Measurements from ENCODE around the gene PARD3. TPM values are rescaled to one million over a fixed set of nuclear protein-coding genes. Genes with fewer than 3 reads are reported as not detected.

Gene PARD3
- total RNA-seq, 1 experiment from 2014 or later = 46.3 TPM

GRCh38 chr10:34184939-34185386, 630.1 kb downstream of the PARD3 start:
- ChIA-PET CTCF (no interaction called here), RAD21 (ENCODE audit: low non-redundant PET in 1 of 2, low total read pairs in 2 of 2, uncharacterized antibody in 2 of 2, unreplicated experiment in 2 of 2) (no interaction called here), POLR2A (interaction anchor here (1.1 kb wide), 1 partner anchor 11 kb away, joined by 3 read pairs; no protein-coding TSS in a partner anchor)
- DNase-seq (ENCODE audit: low read depth, low spot score) = no peak
- Histone ChIP-seq H3K4me2 (ENCODE audit: low read length) (no peak overlapping the region), H3K4me3 (replicated peaks in 1 of 2; ENCODE audit: low read depth in 1 of 2, low read length in 2 of 2) (no peak overlapping the region), H3K9ac (ENCODE audit: low read length) (no peak overlapping the region), H3K9me3 (ENCODE audit: control insufficient read depth in 1 of 2, insufficient read depth in 1 of 2, low read depth in 1 of 2, low read length in 2 of 2) (no peaks in the 10 kb centered on the region), H3K4me1 (ENCODE audit: control insufficient read depth in 1 of 2, insufficient read depth in 2 of 2, low read length in 2 of 2) (no peaks in the 10 kb centered on the region), H2AFZ (ENCODE audit: low read depth, low read length, poor library complexity, severe bottlenecking) (no peak overlapping the region), H3K27me3 (ENCODE audit: insufficient read depth, low read length) (no peaks in the 10 kb centered on the region), H3K27ac (ENCODE audit: low read depth, low read length) (no peak overlapping the region), H3K36me3 (ENCODE audit: control insufficient read depth in 1 of 2, insufficient read depth in 2 of 2, low read length in 2 of 2) (no peaks in the 10 kb centered on the region), H4K20me1 (ENCODE audit: insufficient read depth) (no peaks in the 10 kb centered on the region), H3K79me2 (ENCODE audit: insufficient read depth, low read length) (no peaks in the 10 kb centered on the region), H3K9me2 (ENCODE audit: insufficient read depth) (no peaks in the 10 kb centered on the region)
- ATAC-seq = no peak
- BruUV-seq (replicated peaks) = no TSS peak
- intact Hi-C loops (cut with micrococcal nuclease) = no loop called here
- TF ChIP-seq SP1 (IDR thresholded peaks at IDR 0.05; ENCODE audit: low read depth) (no peak), TCF7L2 (IDR thresholded peaks at IDR 0.05; ENCODE audit: borderline replicate concordance, extremely low read depth, insufficient read depth, insufficient read length) (no peak), POLR2A (IDR thresholded peaks at IDR 0.05; ENCODE audit: borderline replicate concordance, extremely low read depth, insufficient read depth, insufficient read length) (no peak), EGR1 (IDR thresholded peaks at IDR 0.05; ENCODE audit: low read depth) (no peak), JUND (IDR thresholded peaks at IDR 0.05) (no peak)

GRCh38 chr10:34184397-34184796, 630.7 kb downstream of the PARD3 start:
- H4K20me1 ChIP-seq (ENCODE audit: insufficient read depth) = no peaks in the 10 kb centered on the region
- POLR2A ChIA-PET = interaction anchor here (1.1 kb wide), 1 partner anchor 11 kb away, joined by 3 read pairs; no protein-coding TSS in a partner anchor
- no peak for ATAC-seq
- no peaks in the 10 kb centered on the region for H3K9me2 ChIP-seq (ENCODE audit: insufficient read depth)
- no peak for DNase-seq (ENCODE audit: low read depth, low spot score)
- RAD21 ChIA-PET (ENCODE audit: low non-redundant PET in 1 of 2, low total read pairs in 2 of 2, uncharacterized antibody in 2 of 2, unreplicated experiment in 2 of 2) = no interaction called here
- no TSS peak for BruUV-seq (replicated peaks)
- intact Hi-C loops (cut with micrococcal nuclease) = no loop called here
- TF ChIP-seq CTCF (IDR thresholded peaks at IDR 0.05 in 2 of 3, conservative IDR thresholded peaks at IDR 0.05 in 1 of 3; ENCODE audit: borderline replicate concordance in 1 of 3, insufficient read depth in 1 of 3, low read depth in 2 of 3, low read length in 2 of 3) (no peak), SIN3A (IDR thresholded peaks at IDR 0.05; ENCODE audit: low read depth) (no peak), CEBPB (IDR thresholded peaks at IDR 0.05; ENCODE audit: low read depth) (no peak), EZH2 (IDR thresholded peaks at IDR 0.05) (no peak), EGR1 (IDR thresholded peaks at IDR 0.05; ENCODE audit: low read depth) (no peak), EZH2phosphoT487 (IDR thresholded peaks at IDR 0.05; ENCODE audit: borderline replicate concordance) (no peak), JUND (IDR thresholded peaks at IDR 0.05) (no peak)
- no peak overlapping the region for H3K27ac ChIP-seq (ENCODE audit: low read depth, low read length)
- H2AFZ ChIP-seq (ENCODE audit: low read depth, low read length, poor library complexity, severe bottlenecking) = no peak overlapping the region
- H3K27me3 ChIP-seq (ENCODE audit: insufficient read depth, low read length) = no peaks in the 10 kb centered on the region
- no peaks in the 10 kb centered on the region for H3K79me2 ChIP-seq (ENCODE audit: insufficient read depth, low read length)
- no peak overlapping the region for H3K9ac ChIP-seq (ENCODE audit: low read length)
- no peak overlapping the region for H3K4me2 ChIP-seq (ENCODE audit: low read length)
- no peaks in the 10 kb centered on the region for H3K9me3 ChIP-seq (ENCODE audit: control insufficient read depth in 1 of 2, insufficient read depth in 1 of 2, low read depth in 1 of 2, low read length in 2 of 2)
- CTCF ChIA-PET = no interaction called here
- H3K4me3 ChIP-seq (replicated peaks in 1 of 2; ENCODE audit: low read depth in 1 of 2, low read length in 2 of 2) = no peak overlapping the region
- H3K4me1 ChIP-seq (ENCODE audit: control insufficient read depth in 1 of 2, insufficient read depth in 2 of 2, low read length in 2 of 2) = no peaks in the 10 kb centered on the region
- no peaks in the 10 kb centered on the region for H3K36me3 ChIP-seq (ENCODE audit: control insufficient read depth in 1 of 2, insufficient read depth in 2 of 2, low read length in 2 of 2)

Measured in HCT116 (cell line).